ENCODE data around the gene IDI1.
A peak's percentile ranks its signal among the peaks of the same experiment; 100 is the strongest.

The IDI1 gene

GRCh38 chr10:1056326-1057105 lies 7.6 kb upstream of the IDI1 start, which contains the start of gene WDR37:
Gene WDR37, plus strand, starts transcription at chr10:1056385. Its CDS starts 15,771 bp downstream, at chr10:1072156.
- H3K4me2 ChIP-seq, result peak within 1 kb of the TSS; percentile 83
- no peaks in the 10 kb centered on the region for H3K27me3 ChIP-seq (ENCODE audit: insufficient read depth, low read depth)
- H3K4me1 ChIP-seq (ENCODE audit: low read depth, poor library complexity, severe bottlenecking), result peaks cover 37% of the 10 kb centered on the region
- peak within 1 kb of the TSS; percentile 83 for H2AFZ ChIP-seq (ENCODE audit: low read depth)
- 0 out of 2 replicates have a peak, but pooled peaks cover 4% of the 10 kb centered on the region for H4K20me1 ChIP-seq (ENCODE audit: insufficient read depth)
- H3K36me3 ChIP-seq (ENCODE audit: insufficient read depth), result no peaks in the 10 kb centered on the region
- peaks cover 92% of the 10 kb centered on the region for H3K79me2 ChIP-seq (ENCODE audit: insufficient read depth, low read depth)
- H3K4me3 ChIP-seq (IDR thresholded peaks at IDR 0.05; ENCODE audit: insufficient read depth, low read depth, low read length), result peak within 1 kb of the TSS; percentile 69
- peak within 1 kb of the TSS; percentile 82 for H3K9ac ChIP-seq
- no peak for TF ChIP-seq CTCF (conservative IDR thresholded peaks at IDR 0.05; ENCODE audit: low read depth, low read length)
- peak within 1 kb of the TSS; percentile 66 for H3K27ac ChIP-seq

- Histone ChIP-seq H3K4me2 (peak overlapping the region; percentile 83; the same call in 1 of the 2 replicates), H3K27me3 (ENCODE audit: insufficient read depth, low read depth) (no peaks in the 10 kb centered on the region), H3K9ac (no peak overlapping the region), H3K79me2 (ENCODE audit: insufficient read depth, low read depth) (peaks cover 94% of the 10 kb centered on the region), H2AFZ (ENCODE audit: low read depth) (no peak overlapping the region), H4K20me1 (ENCODE audit: insufficient read depth) (0 out of 2 replicates have a peak, but pooled peaks cover 4% of the 10 kb centered on the region), H3K4me1 (ENCODE audit: low read depth, poor library complexity, severe bottlenecking) (peaks cover 52% of the 10 kb centered on the region), H3K27ac (no peak overlapping the region), H3K36me3 (ENCODE audit: insufficient read depth) (no peaks in the 10 kb centered on the region), H3K4me3 (IDR thresholded peaks at IDR 0.05; ENCODE audit: insufficient read depth, low read depth, low read length) (no peak overlapping the region)
- no peak for TF ChIP-seq CTCF (conservative IDR thresholded peaks at IDR 0.05; ENCODE audit: low read depth, low read length)
Observed at GRCh38 chr10:1054684-1055083, 5.8 kb upstream of the IDI1 start.

GRCh38 chr10:1050554-1050953 lies 1.6 kb upstream of the IDI1 start:
- H3K9ac ChIP-seq, result 0 out of 2 replicates have a peak overlapping the region, but pooled peaks have one; percentile 75
- H3K4me1 ChIP-seq (ENCODE audit: low read depth, poor library complexity, severe bottlenecking), result peaks cover 37% of the 10 kb centered on the region
- 0 out of 2 replicates have a peak, but pooled peaks cover 4% of the 10 kb centered on the region for H4K20me1 ChIP-seq (ENCODE audit: insufficient read depth)
- no peak overlapping the region for H3K4me3 ChIP-seq (IDR thresholded peaks at IDR 0.05; ENCODE audit: insufficient read depth, low read depth, low read length)
- no peak overlapping the region for H2AFZ ChIP-seq (ENCODE audit: low read depth)
- H3K4me2 ChIP-seq, result peak overlapping the region; percentile 89
- H3K79me2 ChIP-seq (ENCODE audit: insufficient read depth, low read depth), result peaks cover 80% of the 10 kb centered on the region
- H3K27ac ChIP-seq, result peak overlapping the region; percentile 87; the same call in 1 of the 2 replicates
- no peaks in the 10 kb centered on the region for H3K27me3 ChIP-seq (ENCODE audit: insufficient read depth, low read depth)
- H3K36me3 ChIP-seq (ENCODE audit: insufficient read depth), result no peaks in the 10 kb centered on the region
- no peak for TF ChIP-seq CTCF (conservative IDR thresholded peaks at IDR 0.05; ENCODE audit: low read depth, low read length)

GRCh38 chr10:1050145-1050544 lies 1.2 kb upstream of the IDI1 start:
- H3K27ac ChIP-seq, result peak overlapping the region; percentile 87
- peaks cover 80% of the 10 kb centered on the region for H3K79me2 ChIP-seq (ENCODE audit: insufficient read depth, low read depth)
- no peaks in the 10 kb centered on the region for H3K36me3 ChIP-seq (ENCODE audit: insufficient read depth)
- H3K4me1 ChIP-seq (ENCODE audit: low read depth, poor library complexity, severe bottlenecking), result peaks cover 33% of the 10 kb centered on the region
- no peaks in the 10 kb centered on the region for H3K27me3 ChIP-seq (ENCODE audit: insufficient read depth, low read depth)
- 0 out of 2 replicates have a peak, but pooled peaks cover 3% of the 10 kb centered on the region for H4K20me1 ChIP-seq (ENCODE audit: insufficient read depth)
- peak overlapping the region; percentile 89 for H3K4me2 ChIP-seq
- no peak for TF ChIP-seq CTCF (conservative IDR thresholded peaks at IDR 0.05; ENCODE audit: low read depth, low read length)
- peak overlapping the region; percentile 75 for H3K9ac ChIP-seq
- peak overlapping the region; percentile 50 for H3K4me3 ChIP-seq (IDR thresholded peaks at IDR 0.05; ENCODE audit: insufficient read depth, low read depth, low read length)
- peak overlapping the region; percentile 20; the same call in 1 of the 2 replicates for H2AFZ ChIP-seq (ENCODE audit: low read depth)
